ENCODE measurements around the gene FNIP2.
"Not testable (repeated sequence)": the region's sequence is repeated elsewhere in the genome, so short reads cannot be mapped to it uniquely, and the experiment has no call there.

The FNIP2 gene

DNA sequence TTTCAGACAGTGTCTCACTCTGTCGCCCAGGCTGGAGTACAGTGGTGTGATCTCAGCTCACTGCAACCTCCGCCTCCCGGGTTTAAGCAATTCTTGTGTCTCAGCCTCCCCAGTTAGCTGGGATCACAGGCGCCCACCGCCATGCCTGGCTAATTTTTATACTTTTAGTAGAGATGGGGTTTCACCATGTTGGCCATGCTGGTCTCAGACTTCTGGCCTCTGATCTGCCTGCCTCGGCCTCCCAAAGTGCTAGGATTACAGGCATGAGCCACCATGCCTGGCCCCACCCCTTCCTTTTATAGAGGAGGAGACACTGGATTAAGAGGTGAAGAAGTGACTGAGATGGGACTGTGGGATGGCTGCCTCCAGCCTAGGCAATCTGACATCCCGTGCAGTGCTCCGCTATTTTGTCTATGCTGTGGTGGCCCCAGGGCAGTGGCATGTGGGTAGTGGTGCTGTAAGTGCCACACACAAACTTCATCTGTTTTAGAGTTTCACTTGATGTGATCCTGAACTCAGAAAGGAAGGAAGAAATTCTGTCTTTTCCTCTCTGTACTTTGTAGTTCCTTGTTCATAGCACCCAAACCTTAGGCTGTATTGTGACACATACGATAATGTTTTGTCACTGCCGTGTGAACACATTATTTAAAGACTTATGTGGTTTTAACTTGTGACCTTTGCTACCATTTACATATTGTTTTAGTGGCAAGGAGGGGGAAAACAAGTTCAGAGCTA, 48.9 kb downstream of the FNIP2 start:
- DNase-seq, result no peak

DNA sequence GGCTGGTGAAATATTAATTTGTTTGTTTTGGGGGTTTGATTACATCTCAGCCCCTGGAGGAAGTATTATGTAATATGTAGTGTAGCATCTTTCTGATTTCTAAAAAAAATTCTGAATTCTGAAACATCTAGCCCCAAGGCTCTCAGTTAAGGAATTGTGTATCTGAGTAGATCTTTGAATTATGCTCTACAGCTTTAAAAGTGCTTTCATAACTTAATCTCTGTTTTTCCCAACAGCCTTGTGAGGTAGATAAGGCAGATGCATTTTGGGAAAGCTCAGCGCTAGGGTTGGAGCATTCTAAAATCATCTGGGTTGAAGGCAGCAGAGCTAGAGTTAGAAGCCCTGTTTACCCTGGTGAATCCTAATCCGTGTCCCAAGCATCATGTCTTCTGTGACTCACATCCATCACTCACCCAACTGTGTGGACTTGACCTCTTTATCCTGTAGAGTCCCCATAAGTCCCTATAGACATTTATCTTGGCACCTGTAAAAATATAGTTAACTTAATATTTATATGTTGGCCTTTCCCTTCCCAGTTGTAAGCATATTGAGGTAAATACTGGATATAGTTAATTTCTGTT, 49.8 kb downstream of the FNIP2 start:
- DNase-seq, result no peak

DNA sequence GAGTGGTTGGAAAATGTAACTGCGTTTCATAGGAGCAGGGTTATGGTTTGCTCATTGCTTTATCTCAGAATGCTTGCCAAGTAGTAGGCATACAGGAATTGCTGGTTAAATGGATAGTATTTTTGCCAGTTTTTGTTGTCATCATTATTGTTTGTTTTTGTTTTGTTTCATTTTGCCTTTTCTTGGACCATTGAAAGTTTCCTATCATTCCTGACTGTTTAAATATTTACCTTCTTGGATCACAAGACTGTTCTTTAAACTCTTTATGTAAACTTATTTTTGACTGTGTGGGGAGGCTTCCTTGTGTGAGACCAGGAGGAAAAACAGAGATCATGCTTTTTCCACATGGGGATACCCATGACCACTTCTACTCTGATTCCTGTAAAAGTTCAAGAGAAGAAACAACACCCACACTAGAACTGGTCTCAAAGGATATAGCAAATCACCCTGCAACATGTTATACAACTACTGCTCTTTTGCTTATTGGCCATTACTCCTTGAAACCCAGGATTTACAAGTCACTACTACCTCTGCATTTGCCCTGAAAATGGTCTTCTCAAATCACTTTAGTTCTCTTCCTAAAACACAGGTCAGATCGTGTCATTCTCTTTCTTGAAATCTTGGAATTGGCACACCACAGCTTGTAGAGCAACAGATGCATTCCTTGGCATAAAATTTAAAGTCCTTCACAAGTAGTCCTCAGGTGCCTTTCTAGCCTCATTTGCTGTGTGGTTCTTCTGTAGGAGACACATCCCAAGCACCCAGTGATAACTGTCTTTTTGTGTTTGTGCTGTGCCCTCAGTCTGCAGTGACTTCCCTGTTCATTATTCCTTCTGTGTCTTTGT, 51.3 kb downstream of the FNIP2 start:
- no peak for DNase-seq

DNA sequence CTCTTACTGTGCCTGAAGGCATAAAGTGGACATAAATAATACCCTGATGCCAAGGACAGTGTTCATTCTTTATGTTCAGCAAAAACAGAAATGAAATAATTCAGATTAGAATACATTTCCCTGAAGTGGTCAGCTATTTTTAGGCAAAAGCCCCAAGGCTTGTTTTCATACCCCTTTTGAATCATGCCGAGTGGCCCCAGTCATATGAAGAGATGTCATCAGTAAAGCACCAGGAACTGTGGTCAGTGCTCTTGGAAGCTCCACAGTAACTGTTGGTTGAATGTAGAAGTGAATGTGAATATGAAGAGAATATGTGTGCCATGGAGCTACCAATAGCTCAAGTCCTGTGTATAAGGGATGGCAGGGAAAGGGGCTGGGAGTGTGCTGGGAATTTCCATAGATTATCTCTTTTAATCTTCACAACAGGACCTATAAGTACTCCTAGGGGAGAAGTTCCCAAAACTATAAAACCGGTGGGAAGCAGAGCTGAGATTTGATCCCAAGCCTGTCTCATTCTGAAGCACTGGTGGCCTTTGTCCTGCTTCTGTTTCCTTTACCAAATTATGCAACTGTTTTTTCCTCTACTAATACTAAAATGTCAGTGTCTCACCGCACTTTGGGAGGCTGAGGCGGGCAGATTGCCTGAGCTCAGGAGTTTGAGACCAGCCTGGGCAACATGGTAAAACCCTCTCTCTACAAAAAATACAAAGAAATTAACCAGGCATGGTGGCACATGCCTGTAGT, 52.6 kb downstream of the FNIP2 start:
- DNase-seq, result no peak

DNA sequence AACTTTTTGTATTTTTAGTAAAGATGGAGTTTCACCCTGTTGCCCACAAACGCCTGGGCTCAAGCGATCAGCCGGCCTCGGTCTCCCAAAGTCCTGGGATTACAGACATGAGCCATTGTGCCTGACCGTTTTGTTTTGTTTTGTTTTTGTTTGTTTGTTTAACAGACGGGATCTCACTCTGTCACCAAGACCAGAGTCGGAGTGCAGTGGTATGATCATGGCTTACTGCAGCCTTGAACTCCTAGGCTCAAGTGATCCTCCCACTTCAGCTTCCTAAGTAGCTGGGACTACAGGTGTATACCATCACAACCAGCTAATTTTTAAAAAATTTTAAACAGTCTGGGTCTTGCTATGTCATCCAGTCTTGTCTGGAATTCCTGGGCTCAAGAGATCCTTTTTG, 53.5 kb downstream of the FNIP2 start:
- no peak for DNase-seq

DNA sequence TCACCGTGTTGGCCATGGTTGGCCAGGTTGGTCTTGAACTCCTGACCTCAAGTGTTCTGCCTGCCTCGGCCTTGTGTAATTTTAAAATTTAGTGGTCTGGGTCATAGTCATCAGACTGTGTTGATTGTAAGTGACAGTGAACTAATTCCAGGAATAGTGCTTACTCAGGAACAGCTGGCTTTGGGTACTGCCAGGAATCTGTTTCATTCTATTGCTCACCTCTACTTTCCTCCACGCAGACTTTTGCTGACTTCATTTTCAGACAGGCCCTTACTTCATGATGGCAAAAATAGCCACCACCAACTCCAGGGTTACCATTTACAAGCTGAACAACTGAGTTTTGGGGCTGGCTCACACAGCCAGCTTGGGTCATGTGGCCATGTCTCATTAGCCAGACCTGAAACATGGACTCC, 54.6 kb downstream of the FNIP2 start:
- no peak for DNase-seq

DNA sequence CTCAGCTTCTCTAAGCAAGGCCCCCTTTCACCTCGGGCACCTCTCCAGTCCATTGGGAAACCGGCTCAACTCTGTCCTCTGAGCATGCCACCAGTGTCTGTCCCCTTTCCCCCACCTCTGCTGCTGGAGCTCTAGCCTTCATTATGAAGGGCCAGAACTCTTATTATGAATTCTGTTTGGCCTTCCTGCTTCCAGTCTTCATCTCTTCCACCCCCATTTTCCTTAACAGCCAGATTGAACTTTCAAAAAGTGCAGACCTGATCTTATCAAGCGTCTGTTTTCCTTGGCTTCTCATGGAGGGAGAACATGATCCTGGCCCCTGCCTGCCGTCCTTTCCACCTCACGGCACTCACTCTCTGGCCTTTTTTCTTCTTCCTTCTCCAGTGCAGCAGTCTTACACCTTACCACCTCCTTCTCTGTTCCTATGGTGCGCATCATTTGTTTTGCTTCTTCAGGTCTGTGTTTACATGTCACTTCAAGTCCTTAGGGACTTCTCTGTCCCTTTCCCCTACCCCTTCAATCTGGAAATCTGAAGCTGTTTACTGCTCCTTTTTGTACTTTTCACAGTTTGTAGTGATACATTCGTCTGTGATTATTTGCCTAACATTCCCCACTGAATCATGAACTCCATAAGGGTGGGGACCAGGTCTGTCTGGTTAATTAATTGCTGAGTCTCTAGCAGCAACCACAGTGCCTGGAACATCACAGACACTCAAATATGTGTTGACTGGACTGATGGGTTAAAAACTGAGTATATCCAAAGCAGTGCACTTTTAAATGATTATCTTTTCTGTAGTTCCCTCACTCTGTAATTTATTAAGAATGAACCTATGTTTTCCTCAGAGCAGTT, 55.8 kb downstream of the FNIP2 start:
- no peak for DNase-seq

DNA sequence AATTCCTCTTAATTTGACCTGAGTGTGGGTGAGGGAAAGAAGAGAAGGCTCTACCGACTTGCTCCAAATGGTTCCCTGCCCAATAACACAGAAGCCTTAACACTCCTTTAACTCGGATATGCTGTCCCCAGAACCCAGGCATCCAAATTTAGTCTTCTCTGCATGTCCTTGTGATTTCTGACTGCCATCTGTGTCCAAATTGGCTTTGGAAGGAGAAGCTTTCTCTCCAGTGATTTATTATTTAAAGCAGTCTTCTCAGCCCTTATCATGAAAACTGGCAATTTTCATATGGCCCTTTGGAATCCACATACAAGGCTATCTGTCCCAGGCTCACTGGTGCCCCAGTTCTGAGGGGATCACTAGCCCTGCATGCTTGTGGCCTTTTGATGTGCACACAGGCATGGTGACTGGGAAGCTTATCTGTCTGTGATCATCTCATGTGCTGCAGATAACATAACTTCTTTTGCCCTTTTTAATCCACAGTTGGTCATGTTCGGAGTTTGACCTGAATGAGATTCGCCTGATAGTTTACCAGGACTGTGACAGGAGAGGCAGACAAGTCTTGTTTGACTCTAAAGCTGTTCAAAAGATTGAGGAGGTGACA, 56.7 kb downstream of the FNIP2 start:
- no peak for DNase-seq

DNA sequence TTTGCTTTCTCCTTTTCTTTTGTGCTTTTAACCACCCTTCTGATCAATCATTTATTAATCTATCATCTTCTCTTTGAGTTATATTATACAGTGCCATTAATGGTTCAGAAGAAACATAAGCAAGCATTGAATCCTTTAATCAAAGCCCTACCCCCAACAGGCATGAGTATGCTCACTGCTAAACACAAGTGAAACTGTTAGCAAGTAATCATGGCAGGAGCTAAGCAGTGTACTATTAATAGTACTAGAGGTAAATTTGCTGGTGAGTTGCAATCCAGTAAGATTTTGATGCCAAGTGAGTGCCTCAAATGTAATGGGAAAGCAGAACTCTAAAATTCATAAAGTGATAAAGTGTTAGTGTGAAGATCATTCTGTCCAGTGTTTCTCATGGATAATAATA, 57.2 kb downstream of the FNIP2 start:
- no peak for DNase-seq

DNA sequence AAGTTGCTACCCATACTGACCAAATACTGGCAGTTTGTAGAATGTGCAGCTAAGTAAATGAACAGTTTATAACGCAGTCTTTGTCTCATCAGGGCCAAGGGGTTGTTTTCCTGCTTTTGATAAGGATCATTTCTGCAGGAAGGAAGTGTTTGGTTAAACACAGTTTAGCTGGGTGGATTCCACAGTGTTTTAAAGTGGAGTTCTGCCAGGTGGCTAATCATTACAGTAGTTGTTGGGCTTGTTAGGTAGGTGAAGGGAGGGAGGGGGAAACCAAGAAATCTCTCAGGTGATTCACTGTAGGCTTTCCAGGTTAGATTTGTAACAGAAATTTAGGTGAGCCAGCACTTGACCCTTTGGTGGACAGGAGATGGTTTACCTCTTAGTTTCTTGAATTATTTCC, 58.1 kb downstream of the FNIP2 start:
- no peak for DNase-seq

DNA sequence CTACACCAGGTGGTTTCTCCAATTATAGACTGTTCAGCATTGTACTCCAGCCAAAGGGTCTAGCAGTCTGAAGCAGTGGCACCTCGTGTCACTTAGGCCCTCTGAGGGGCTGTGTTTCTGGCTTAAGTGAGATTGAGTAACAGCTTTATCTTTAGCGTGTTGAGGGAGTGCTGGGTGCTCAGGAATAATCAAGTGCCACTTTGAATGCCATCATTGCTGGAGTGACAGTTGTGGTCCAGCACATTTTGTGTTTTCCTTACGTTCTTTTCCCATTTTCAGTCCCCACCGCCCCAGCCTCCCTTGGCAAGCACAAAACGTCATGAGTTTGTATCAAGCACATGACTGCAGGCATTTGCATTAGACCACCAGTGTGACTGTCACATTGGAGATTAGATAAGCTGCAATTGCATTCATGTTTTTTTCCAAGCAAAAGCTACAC, 58.7 kb downstream of the FNIP2 start:
- no peak for DNase-seq

DNA sequence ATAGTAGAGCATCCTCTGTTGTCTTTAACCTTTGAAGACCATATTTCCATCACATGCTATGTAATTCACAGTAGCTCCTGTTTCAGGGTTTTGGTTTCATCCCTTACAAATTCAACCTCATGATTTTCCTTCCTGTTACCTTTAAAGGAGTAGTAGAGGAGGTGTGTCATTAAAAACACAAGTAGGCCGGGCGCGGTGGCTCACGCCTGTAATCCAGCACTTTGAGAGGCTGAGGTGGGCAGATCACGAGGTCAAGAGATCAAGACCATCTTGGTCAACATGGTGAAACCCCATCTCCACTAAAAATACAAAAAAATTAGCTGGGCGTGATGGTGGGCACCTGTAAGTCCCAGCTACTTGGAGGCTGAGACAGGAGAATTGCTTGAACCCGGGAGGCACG, 59.3 kb downstream of the FNIP2 start:
- not testable (repeated sequence) for DNase-seq

DNA sequence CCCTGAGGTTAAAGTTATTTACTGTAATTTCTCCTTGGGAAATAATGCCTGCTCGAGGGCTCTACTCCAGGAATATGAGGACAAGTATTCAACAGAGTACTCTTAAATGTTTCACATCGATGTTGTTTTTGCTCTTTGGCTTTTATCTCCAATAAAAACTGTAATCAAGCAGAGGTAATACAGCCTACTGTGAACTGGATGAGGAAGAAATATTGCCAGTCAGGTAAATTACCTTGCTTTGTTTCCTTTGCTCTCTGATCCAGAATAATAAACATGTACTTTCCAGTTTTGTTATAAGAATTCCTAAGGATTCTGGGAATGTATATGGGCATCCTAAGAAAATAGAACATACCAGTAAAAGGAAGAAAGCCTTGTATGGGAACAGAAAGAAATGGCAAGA, 60.4 kb downstream of the FNIP2 start:
- no peak for DNase-seq

DNA sequence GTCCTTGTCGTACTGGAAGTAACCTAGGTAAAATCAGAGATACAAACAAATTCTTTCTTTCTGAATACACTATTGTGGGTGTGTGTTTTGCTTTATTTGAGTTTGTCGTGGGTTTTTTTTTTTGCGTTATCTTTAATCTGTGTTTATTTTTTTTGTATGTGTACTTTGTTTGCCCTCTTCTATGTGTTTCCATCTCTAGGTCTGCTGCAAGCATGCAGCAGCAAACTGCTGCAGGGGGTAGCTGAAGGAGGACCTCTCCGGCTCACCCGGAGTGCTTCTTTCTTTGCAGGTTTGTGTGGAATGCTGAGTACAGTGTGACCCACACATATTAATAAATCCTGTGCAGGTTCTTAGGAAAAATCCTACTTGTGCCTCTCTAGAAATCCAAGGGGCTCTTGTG, 64.8 kb downstream of the FNIP2 start:
- no peak for DNase-seq

DNA sequence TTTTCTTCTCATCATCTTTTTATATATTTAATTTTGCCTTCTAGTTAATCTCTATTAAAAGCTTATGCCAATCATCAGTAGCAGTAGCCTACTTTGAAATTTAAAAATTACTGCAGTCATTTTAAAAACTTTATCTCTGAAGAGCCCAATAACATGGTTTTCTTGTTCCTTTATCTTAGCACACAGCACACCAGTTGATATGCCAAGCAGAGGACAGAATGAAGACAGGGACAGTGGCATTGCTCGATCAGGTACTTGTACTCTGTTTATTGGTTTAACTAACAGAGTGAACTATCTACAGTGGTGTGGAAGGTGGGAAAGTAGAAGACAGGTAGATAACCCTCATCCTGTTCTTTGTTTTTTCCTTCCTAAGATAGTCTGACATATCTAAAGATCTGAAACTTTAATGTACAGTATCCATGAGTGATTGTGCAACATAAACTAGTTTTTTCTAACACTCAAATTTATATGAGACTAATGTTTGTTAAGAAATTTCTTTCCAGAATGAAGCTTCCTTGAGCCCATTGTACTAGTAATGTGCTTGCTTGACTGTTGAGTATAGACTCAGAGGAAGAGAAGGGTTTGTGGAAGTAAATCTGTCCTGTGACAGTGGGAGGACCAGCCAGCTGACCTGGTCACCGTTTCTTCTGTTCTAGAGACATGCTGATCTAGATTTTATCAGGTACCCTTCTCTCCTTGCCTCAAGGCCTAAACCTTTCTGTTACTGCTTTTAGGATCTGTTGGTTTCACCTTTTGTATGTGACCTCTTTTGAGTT, 66.6 kb downstream of the FNIP2 start:
- no peak for DNase-seq

DNA sequence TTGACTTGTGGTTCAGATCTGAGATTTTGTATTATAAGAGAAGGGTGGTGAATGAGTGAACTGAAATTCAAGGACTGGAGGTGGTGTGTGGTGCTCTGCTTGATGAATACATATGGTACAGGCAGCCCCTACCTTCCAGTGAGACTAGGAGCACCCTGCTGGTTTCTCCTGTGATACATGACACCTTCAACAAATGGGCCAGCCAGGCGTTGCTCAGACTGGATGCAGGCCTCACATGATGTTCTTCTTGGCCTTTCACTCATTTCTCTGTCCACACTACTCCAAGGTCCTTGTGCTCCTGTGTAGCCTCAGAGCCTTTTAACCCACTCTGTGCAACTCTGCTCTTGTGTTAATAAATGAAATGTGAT, 67.2 kb downstream of the FNIP2 start:
- no peak for DNase-seq

DNA sequence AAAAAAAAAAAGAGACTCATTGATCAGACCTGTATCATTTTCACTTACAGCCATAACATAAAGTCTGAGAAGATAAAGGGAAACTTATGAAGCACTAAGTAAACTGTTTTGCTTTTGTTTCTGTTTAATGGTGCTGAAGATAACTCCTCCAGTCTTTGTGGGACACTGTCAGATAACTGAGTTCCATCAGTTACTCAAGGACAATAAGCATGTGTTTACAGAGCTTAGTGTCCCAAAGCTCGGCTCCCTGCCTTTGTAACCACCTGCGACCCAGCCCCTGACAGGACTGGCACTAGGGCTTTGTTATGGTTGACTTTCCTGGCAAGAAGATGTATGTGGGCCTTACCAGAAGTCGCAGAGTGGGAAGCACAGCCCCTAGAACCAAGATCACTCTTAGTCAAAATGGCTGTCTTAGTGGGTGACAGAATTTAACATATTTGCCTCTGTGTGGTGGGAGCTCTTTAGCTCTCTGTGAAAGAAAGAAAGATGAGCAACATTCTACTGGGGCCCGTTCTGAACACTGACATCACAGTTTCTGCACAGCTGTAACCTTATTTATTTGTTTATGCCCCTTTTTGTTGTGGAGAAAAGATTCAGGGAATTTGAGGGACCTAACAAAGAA, 68.1 kb downstream of the FNIP2 start:
- no peak for DNase-seq

DNA sequence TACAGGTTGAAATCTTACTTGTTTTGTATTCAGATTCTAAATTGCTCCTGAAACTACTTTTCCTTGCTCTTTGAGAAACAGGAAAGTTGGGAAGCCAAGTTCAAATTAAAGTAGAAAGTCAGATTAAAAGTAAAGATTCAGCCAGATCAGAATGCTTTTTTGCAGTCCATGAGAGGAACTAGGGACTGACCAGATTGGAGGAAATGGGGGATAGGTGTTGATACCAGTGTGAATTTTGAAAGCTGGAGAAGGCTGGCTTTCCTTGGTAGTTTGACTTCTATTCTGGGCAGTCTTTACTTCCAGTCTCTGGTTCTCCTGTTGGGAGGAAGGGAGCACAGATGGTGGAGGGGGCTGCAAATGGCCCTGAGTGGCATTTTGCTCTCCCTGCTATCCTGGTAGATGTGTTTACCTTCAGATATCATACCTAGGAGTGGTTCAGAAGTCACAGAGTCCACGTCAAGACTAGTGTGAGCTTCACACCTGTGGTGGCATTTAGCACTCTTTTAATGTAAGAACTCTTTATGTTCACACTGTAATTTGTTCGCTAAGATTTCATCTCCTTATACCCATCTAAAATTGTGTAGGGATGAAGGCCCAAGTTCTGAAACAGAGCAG, 68.8 kb downstream of the FNIP2 start:
- no peak for DNase-seq

DNA sequence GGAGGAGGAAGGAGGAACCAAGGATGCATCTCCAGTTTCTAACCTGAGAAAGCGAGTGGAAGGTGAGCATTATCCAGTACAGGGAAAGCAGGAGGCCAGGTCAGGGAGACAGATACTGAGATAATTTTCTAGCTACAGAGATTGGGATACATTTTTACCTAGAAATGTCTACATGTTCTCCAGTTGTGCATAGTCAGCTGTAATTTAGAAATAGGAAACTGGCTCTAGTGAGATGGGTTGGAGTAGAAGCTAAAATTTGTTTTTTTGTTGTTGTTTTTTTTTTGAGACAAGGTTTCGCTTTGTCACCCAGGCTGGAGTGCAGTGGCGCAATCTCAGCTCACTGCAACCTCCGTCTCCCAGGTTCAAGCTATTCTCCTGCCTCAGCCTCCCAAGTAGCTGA, 71.3 kb downstream of the FNIP2 start:
- DNase-seq, result no peak

DNA sequence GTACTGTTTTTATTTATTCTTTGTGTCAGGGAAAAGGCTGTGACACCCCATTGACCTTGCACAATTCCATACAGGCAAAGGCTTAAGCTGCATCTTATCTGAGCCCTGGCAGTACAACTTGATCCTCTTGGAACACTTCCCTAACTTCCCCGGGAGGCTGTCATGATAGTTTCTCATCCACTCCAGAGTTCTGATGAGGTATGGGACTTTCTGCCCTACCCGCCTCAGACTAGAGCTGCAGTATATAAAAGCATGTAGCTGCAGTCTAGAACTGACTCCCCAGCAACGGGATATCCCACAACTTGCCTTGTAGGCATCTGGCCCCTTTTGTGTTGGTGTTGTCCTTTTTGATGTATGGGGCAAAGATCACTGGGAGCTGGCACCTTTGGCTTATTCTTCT, 72.7 kb downstream of the FNIP2 start:
- DNase-seq, result no peak
